Activated naive CD4-positive, alpha-beta T cell treated with anti-CD3 and anti-CD28 coated beads, Interleukin-2, amount 50 U/mL, for 72 hours (primary cell): ENCODE data around the gene DCAF15. TPM values are rescaled to one million over a fixed set of nuclear protein-coding genes. Genes with fewer than 3 reads are reported as not detected.
A peak's percentile ranks its signal among the peaks of the same experiment; 100 is the strongest.
"Not testable (repeated sequence)": the region's sequence is repeated elsewhere in the genome, so short reads cannot be mapped to it uniquely, and the experiment has no call there.

Source experiments
- ATAC-seq, 2 donors: fragments of 150-1000 bp; cut with Tn5 transposase; 2 replicates each; pipeline ENCODE4 v1.10.0; 2021; ENCODE audit warnings: mild to moderate bottlenecking in 2 of 2, moderate library complexity in 2 of 2
- DNase-seq, 2 donors: peaks; one replicate each; pipeline ENCODE4 v3.0.0; 2021 to 2022; ENCODE audit warnings: low spot score in 2 of 2
- H3K27ac Mint-ChIP-seq, 2 donors: one replicate each; pipeline ENCODE4 v1.8.0; 2022; ENCODE audit warnings: mild to moderate bottlenecking in 2 of 2, mixed read lengths in 2 of 2
- H3K36me3 Mint-ChIP-seq, 2 donors: one replicate each; pipeline ENCODE4 v1.8.0; 2022; ENCODE audit warnings: mixed read lengths in 2 of 2
- H3K9me3 Mint-ChIP-seq, 2 donors: one replicate each; pipeline ENCODE4 v1.8.0; 2022; ENCODE audit warnings: mixed read lengths in 2 of 2
- total RNA-seq, 2 donors: library from RNA; stranded (reverse); gene quantifications; one replicate each; pipeline ENCODE4 v1.2.3, GENCODE V29; 2022

The DCAF15 gene
- total RNA-seq, 2 donors from 2014 or later = 59.0 to 90.0 TPM

GRCh38 chr19:13964776-13965175 is 12.5 kb downstream of the DCAF15 start:
- Mint-ChIP-seq H3K27ac (peak overlapping the region in 1 of 2 donors; percentile 22), H3K9me3 (no peaks in the 10 kb centered on the region), H3K36me3 (no peaks in the 10 kb centered on the region)
- no peak for ATAC-seq
- DNase-seq = no peak

DNA sequence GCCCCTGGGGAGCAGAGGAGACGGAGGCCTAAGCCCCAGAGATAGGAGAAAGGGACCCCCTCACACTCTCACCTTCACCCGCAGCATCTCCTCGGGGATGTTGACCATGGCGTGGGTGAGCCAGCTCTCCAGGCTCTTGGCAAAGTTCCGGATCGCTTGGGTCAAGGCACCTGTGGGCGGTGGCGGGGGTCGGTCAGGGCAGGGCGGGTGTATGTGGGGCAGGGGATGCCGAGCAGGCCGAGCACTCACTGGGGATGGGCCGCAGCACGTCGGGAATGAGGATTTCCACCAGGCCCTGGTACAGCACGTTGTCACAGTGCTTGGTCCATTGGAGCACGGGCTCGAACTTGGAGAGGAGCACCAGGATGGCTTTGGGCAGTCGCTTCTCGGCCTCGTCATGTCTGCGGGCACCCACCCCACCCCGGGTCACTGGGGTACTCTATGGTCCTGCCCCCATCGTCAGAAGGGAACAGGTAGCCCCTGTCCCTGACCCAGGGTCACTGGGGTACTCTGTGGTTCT is 13.1 kb downstream of the DCAF15 start:
- ATAC-seq (no peak), DNase-seq (no peak)
- Mint-ChIP-seq H3K9me3 (no peaks in the 10 kb centered on the region), H3K27ac (peak overlapping the region in 1 of 2 donors; percentile 22), H3K36me3 (no peaks in the 10 kb centered on the region)

DNA sequence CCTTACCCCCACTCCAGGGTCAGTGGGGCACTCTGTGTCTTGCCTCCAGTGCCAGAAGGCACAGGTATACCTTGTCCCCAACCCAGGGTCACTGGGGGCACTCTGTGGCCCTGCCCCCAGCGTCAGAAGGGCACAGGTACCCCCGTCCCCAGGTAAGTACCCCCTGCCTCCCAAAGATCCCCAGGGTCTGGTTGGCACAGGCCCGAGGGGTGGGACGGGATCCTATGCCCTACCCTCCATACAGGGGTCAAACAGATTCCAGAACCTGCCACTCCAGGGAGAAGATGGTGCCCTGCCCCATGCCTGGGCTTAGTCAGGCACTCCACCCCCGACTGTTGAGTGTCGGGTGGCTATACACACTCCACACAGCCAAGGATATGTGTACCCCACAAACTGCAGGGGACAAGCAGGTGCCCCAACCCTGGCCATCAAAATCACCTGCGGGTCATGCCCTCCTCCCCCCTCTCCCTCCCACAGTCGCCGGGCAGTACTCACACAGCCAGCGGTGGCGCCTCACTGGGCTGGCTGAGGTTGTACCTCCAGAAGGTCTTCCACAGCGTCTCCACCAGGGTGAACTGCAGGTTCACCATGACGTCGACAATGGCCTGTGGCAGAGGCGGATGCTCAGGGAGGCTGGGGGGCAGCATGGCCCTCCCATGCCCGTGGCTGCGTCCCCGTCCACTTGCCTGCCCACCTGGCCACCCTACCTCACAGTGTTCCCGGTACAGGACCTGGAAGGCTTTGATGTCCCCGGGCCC is 13.8 kb downstream of the DCAF15 start:
- Mint-ChIP-seq H3K9me3 (no peaks in the 10 kb centered on the region), H3K27ac (peak overlapping the region in 1 of 2 donors; percentile 60), H3K36me3 (no peaks in the 10 kb centered on the region)
- peak in 1 of 2 donors; percentile 21 for ATAC-seq
- no peak for DNase-seq

DNA sequence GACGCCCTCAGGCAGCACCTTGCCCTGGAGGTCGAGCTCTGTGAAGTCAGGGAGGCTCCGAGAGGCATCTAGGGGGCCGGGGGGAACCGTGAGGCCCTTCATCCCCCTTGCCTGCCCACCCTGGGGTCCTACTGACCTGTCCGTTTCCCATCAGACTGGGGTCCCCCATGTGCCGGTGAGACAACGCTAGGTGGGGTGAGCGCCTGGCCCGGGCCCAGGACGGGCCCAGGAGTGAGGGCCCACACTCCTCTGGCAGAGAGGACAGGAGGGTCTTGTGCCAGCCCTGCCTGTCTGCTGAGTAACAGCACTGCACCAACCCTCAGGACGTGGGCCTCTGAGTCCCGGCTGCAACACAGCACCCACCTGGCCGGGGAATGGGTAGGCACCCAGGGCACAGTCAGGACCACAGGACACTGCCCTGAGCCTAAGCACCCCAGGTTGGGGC is 14.4 kb downstream of the DCAF15 start:
- ATAC-seq (peak in 1 of 2 donors; percentile 7), DNase-seq (no peak)
- Mint-ChIP-seq H3K27ac (no peak overlapping the region), H3K36me3 (no peaks in the 10 kb centered on the region), H3K9me3 (no peaks in the 10 kb centered on the region)

DNA sequence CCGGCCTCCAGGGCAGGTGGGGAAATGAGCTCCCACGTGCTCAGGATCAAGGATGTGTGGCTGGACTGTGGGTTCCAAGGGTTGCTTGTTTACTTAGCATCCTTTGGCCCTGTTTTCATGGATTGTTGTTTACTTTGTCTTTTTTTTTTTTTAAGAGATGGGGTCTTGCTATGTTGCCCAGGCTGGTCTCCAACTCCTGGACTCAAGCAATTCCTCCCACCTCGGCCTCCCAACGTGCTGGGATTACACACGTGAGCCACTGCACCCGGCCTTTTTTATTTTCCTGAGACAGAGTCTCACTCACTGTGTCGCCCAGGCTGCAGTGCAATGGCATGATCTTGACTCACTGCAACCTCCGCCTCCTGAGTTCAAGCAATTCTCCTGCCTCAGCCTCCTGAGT is 14.9 kb downstream of the DCAF15 start:
- H3K9me3 Mint-ChIP-seq, DNase-seq, ATAC-seq, H3K36me3 Mint-ChIP-seq: not testable (repeated sequence)
- H3K27ac Mint-ChIP-seq = peak overlapping the region in 1 of 2 donors; percentile 68

GRCh38 chr19:13968383-13968935 is 16.1 kb downstream of the DCAF15 start:
- DNase-seq (no peak), ATAC-seq (no peak)
- no peaks in the 10 kb centered on the region for H3K36me3 Mint-ChIP-seq
- H3K9me3 Mint-ChIP-seq = no peaks in the 10 kb centered on the region
- H3K27ac Mint-ChIP-seq = no peak overlapping the region

DNA sequence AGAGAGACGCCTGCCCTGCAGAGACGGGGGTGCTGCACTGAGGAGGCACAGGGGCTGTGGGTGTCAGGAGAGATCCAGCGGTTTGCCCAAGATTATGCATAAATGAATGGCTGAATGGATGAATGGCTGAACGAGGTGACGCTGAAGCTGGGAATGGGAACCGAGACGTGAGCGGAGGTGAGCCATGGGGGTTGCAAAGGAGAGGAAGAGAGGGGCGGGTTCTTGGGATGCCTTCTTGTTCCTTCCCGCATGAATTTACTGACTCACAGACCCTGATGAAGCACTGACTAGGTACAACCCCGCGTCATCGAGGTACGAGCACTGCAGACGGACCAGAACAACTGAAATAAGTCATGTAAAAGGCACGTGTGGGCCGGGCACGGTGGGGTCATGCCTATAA is 16.7 kb downstream of the DCAF15 start:
- H3K27ac Mint-ChIP-seq = no peak overlapping the region
- H3K9me3 Mint-ChIP-seq = no peaks in the 10 kb centered on the region
- DNase-seq (no peak), ATAC-seq (no peak)
- no peaks in the 10 kb centered on the region for H3K36me3 Mint-ChIP-seq

DNA sequence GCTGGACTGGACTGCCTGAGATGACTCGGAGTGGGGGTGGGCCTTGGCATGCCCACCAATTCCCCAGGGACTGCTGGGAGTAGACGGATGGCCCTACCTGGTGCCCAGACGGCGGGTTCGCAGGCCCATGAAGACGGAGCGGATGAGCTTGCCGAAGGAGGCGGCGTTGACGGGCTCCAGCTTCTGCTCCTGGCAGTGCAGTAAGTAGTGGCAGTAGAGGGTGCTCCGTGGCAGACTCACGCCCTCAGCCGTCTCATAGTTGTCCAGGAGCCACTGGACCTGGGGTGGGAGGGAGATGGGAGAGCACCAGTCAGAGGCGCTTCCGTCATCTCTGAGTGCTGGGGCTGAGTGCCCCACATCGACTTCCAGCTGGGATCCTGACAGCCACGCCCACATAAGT is 17.6 kb downstream of the DCAF15 start:
- Mint-ChIP-seq H3K36me3 (no peaks in the 10 kb centered on the region), H3K9me3 (no peaks in the 10 kb centered on the region), H3K27ac (no peak overlapping the region)
- ATAC-seq = no peak
- DNase-seq = no peak

GRCh38 chr19:13971868-13972267 is 19.6 kb downstream of the DCAF15 start:
- ATAC-seq, DNase-seq, H3K27ac Mint-ChIP-seq, H3K9me3 Mint-ChIP-seq, H3K36me3 Mint-ChIP-seq: not testable (repeated sequence)

DNA sequence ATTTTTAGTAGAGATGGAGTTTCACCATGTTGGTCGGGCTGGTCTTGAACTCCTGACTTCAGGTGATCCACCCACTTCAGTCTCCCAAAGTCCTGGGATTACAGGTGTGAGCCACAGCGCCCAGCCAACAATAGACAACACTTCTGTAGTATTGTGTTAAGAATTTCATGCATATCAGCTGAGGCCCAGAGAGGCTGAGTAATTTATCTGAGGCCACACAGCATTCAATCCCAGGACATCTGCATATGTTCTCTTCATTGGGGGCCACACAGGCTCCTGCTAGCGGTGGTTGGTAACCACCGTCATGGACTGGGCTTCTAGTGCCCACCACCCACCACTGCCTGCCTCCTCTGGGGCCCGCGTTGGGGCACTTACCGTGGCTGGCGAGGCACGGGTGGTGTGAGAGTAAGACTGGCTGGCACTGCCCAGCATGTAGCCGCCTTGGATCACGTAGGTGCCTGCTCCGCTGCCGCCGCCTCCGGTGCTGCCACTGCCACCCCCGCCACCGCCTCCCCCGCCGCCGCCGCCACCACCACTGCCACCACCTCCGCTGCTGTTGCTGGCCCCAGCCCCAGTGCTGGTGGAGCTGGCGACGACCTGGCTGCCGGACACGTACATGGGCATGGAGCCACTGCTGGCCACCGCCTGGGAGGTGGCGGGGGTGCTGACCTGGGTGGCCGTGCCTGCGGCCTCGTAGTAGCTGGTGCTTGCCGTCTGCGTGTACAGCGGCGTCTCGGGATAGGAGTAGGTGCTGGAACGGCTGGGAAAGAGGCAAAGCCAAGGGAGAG is 20.3 kb downstream of the DCAF15 start:
- DNase-seq = no peak
- ATAC-seq = no peak
- H3K36me3 Mint-ChIP-seq = no peaks in the 10 kb centered on the region
- H3K27ac Mint-ChIP-seq = no peak overlapping the region
- no peaks in the 10 kb centered on the region for H3K9me3 Mint-ChIP-seq

DNA sequence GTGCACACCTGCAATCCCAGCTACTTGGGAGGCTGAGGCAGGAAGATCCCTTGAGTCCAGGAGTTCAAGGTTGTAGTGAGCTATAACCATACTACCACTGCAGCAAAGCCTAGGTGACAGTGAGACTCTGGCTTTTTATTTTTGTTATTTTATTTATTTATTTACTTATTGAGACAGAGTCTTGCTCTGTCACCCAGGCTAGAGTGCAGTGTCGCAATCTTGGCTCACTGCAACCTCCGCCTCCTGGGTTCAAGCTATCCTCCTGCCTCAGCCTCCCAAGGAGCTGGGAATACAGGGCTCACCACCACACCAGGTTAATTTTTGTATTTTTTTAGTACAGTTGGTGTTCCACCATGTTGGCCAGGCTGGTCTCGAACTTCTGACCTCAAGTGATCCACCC is 21.2 kb downstream of the DCAF15 start:
- H3K27ac Mint-ChIP-seq, ATAC-seq, H3K9me3 Mint-ChIP-seq, H3K36me3 Mint-ChIP-seq, DNase-seq: not testable (repeated sequence)

DNA sequence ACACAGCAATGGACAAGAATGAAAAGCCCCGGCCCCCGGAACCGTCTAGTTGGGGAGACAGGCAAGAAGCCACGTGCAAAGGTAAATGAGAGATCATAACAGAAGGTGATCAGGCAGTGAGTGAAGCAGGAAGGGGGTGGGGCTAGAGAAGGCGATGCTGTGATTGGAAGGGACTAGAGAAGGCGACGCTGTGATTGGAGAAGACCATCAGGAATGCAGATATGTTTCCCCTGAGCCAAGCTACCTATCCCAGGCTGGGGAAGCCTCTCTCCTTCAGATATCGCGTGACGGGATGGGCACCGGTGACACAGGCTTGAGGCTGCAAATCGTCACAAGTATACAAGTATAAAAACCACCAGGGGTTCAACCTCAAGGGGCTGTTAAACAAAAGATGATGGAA is 21.8 kb downstream of the DCAF15 start:
- peak in 1 of 2 donors; percentile 41 for DNase-seq
- H3K9me3 Mint-ChIP-seq = no peaks in the 10 kb centered on the region

DNA sequence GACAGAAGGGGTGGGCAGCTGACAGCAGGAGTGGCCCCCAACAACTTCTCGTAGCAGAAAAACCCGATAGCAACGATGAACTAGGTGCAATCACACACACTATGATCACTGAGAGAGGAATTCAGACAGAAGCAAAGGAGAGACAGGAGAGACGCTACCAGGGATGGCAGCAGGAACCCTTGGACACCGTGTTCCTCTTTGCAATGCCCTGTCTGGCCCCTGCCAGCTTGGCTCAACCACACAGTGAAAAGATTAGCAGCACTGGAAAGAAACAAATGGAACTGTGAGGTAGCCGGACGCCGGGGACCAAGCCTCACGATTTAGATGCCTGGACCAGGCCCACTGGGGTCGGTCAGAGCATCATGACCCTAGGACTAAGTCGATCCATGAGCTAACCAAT is 23.6 kb downstream of the DCAF15 start:
- no peaks in the 10 kb centered on the region for H3K36me3 Mint-ChIP-seq
- no peak for DNase-seq
- H3K27ac Mint-ChIP-seq = no peak overlapping the region
- H3K9me3 Mint-ChIP-seq = no peaks in the 10 kb centered on the region
- no peak for ATAC-seq

More for the DNA sequence above, 21.8 kb downstream of the DCAF15 start:
- Mint-ChIP-seq H3K36me3 (no peaks in the 10 kb centered on the region), H3K27ac (peak overlapping the region in 1 of 2 donors; percentile 29)
- peak; percentile 70 to 86 for ATAC-seq

DNA sequence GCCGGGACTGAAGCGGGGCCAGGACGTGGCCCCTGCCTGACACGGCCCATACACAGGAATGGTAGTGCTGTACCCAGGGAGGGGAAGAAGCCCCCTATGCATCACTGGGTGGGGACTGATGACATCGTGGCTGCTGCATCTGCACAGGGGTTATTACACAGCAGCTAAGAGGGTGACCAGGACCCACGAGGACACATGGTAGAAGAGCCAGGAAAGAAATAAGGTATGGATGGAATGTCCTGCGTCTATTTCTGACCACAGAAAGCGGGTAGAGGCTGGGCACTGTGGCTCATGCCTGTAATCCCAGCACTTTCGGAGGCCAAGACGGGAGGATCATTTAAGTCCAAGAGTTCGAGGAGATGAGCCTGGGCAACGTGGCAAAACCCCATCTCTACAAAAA is 24.1 kb downstream of the DCAF15 start:
- DNase-seq (no peak), ATAC-seq (no peak)
- H3K36me3 Mint-ChIP-seq = no peaks in the 10 kb centered on the region
- H3K9me3 Mint-ChIP-seq = no peaks in the 10 kb centered on the region
- no peak overlapping the region for H3K27ac Mint-ChIP-seq

DNA sequence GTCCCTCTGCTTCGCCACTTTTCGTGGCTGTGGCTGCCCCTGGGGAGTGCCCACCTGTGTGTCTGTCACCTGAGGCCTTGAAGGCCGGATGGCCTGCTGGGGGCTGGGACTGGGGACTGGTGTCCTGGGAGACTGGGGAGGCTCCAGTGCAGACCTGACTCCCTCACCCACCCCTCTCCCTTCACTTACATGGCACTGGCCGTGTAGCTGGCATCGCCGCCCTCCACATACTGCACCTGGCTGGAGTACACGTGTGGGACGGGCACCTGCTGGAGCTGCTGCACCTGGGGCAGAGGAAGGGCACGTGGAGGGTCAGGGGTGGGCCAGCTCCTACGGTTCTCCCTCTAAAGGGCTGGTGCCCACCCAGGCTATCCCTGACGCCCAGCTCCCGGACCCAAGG is 25.5 kb downstream of the DCAF15 start:
- Mint-ChIP-seq H3K36me3 (no peaks in the 10 kb centered on the region), H3K27ac (peak overlapping the region; percentile 9 to 19), H3K9me3 (no peaks in the 10 kb centered on the region)
- DNase-seq (no peak), ATAC-seq (no peak)

GRCh38 chr19:13978351-13979243 is 26.3 kb downstream of the DCAF15 start:
- Mint-ChIP-seq H3K27ac (peak overlapping the region; percentile 9 to 19), H3K9me3 (no peaks in the 10 kb centered on the region), H3K36me3 (no peaks in the 10 kb centered on the region)
- DNase-seq (no peak), ATAC-seq (peak; percentile 25 to 43)
